Upper lobe of left lung (tissue), 6 donors: ENCODE results near the gene CDX1. TPM values are rescaled to one million over a fixed set of nuclear protein-coding genes. Genes with fewer than 3 reads are reported as not detected.

ENCODE experiments used
- ATAC-seq, 2 donors: fragments of 200-7000 bp; cut with Tn5 transposase; one replicate each; pipeline ENCODE4 v1.9.1; 2022; ENCODE audit warnings: mild to moderate bottlenecking in 2 of 2, moderate library complexity in 2 of 2; ENCODE audit not compliant: low FRiP score in 2 of 2
- DNase-seq, 2 donors: peaks; one replicate each; pipeline ENCODE4 v3.0.0-alpha.2; 2019 to 2020
- H3K27ac ChIP-seq, 4 donors: fragments of 200-600 bp; sonication (generic); one replicate each; pipeline ENCODE4 v1.5.1; 2016 to 2019
- H3K27me3 ChIP-seq, 4 donors: fragments of 200-600 bp; sonication (generic); one replicate each; pipeline ENCODE4 v1.5.1; 2017 to 2019
- H3K36me3 ChIP-seq, 4 donors: fragments of 200-600 bp; sonication (generic); one replicate each; pipeline ENCODE4 v1.5.1; 2016 to 2019
- H3K4me1 ChIP-seq, 4 donors: fragments of 200-600 bp; sonication (generic); one replicate each; pipeline ENCODE4 v1.5.1; 2018 to 2019
- H3K4me3 ChIP-seq, 4 donors: fragments of 200-600 bp; sonication (generic); one replicate each; pipeline ENCODE4 v1.5.1; 2017 to 2019; ENCODE audit warnings: mild to moderate bottlenecking in 2 of 4, moderate library complexity in 1 of 4
- H3K9me3 ChIP-seq, 4 donors: fragments of 200-600 bp; sonication (generic); one replicate each; pipeline ENCODE4 v1.5.1; 2018 to 2019
- CTCF ChIP-seq, 6 experiments: fragments of 450-650 bp in 4 of 6; fragments of 200-600 bp in 2 of 6; sonication (generic) in 2 of 6; IDR thresholded peaks; one replicate each; pipeline ENCODE4 v1.5.1; 2016 to 2019; ENCODE audit warnings: antibody characterized with exemption in 6 of 6
- EP300 ChIP-seq, 4 donors: sonication (generic); formaldehyde crosslinking; IDR thresholded peaks; one replicate each; pipeline ENCODE4 v1.5.1; 2017; ENCODE audit warnings: antibody characterized with exemption in 4 of 4, control low read depth in 2 of 4
- POLR2A ChIP-seq, 4 donors: fragments of 450-650 bp; IDR thresholded peaks; one replicate each; pipeline ENCODE4 v1.5.1; 2016 to 2017; ENCODE audit warnings: antibody characterized with exemption in 4 of 4, mild to moderate bottlenecking in 2 of 4
- POLR2AphosphoS5 ChIP-seq, 2 donors: sonication (generic); formaldehyde crosslinking; IDR thresholded peaks; one replicate each; pipeline ENCODE4 v1.5.1; 2017; ENCODE audit warnings: antibody characterized with exemption in 2 of 2
- WGBS, 2 donors: methylation state at CpG; one replicate each; pipeline ENCODE4 v1.1.5; 2017 to 2018; 5-methylcytosine and 5-hydroxymethylcytosine counted together
- total RNA-seq, 6 donors: library from RNA; depleted of rRNA in 4 of 6; stranded (reverse); fragments of >200 nt in 4 of 6; gene quantifications; one replicate each; pipeline versions ENCODE4 v1.1.0 to v1.2.1, GENCODE V29; 2016 to 2021
- donor health status: DM: no; HTN: no; CAD: no; lungs with moderate emphysema.
- donor health status: DM: no; HTN: yes; CAD: no; lungs with severe emphysema.

The CDX1 gene
- total RNA-seq, 6 donors from 2014 or later: 0.17 to 0.30 TPM; not detected in 4

- peaks cover 0 to 4% (median 2%) of the 10 kb centered on the region in 4 donors for H3K27me3 ChIP-seq
- H3K27ac ChIP-seq: peak overlapping the region in 3 of 4 donors; percentile 42 to 91 (median 71)
- 49% methylated on average over 14 of the region's 14 CpGs for WGBS, 2 donors
- TF ChIP-seq POLR2AphosphoS5 (IDR thresholded peaks at IDR 0.05) (no peak), CTCF (IDR thresholded peaks at IDR 0.05) (peak; percentile 82 to 92 (median 90))
- no peak overlapping the region for H3K4me3 ChIP-seq
- H3K9me3 ChIP-seq: no peaks in the 10 kb centered on the region
- no peaks in the 10 kb centered on the region for H3K36me3 ChIP-seq
- DNase-seq: peak; percentile 59 to 96
- H3K4me1 ChIP-seq: peaks cover 0 to 9% (median 2%) of the 10 kb centered on the region in 4 donors
- peak; percentile 70 to 84 for ATAC-seq
Observed at GRCh38 chr5:150161242-150162141, 5.1 kb upstream of the CDX1 start.

GRCh38 chr5:150162142-150162513, 4.5 kb upstream of the CDX1 start:
- 84 to 90% methylated on average over 2 of the region's 3 CpGs for WGBS, 2 donors
- no peaks in the 10 kb centered on the region for H3K9me3 ChIP-seq
- no peak overlapping the region for H3K4me3 ChIP-seq
- TF ChIP-seq CTCF (IDR thresholded peaks at IDR 0.05) (no peak), EP300 (IDR thresholded peaks at IDR 0.05) (no peak), POLR2AphosphoS5 (IDR thresholded peaks at IDR 0.05) (no peak), POLR2A (IDR thresholded peaks at IDR 0.05) (no peak)
- peaks cover 0 to 15% (median 2%) of the 10 kb centered on the region in 4 donors for H3K4me1 ChIP-seq
- ATAC-seq (no peak), DNase-seq (no peak)
- peak overlapping the region in 3 of 4 donors; percentile 30 to 71 (median 42) for H3K27ac ChIP-seq
- H3K36me3 ChIP-seq: no peaks in the 10 kb centered on the region
- H3K27me3 ChIP-seq: peaks cover 0 to 10% (median 5%) of the 10 kb centered on the region in 4 donors

- TF ChIP-seq POLR2A (IDR thresholded peaks at IDR 0.05): no peak
- TF ChIP-seq CTCF (IDR thresholded peaks at IDR 0.05): no peak
- TF ChIP-seq POLR2AphosphoS5 (IDR thresholded peaks at IDR 0.05): no peak
- no peak for TF ChIP-seq EP300 (IDR thresholded peaks at IDR 0.05)
- Histone ChIP-seq H3K36me3 (no peaks in the 10 kb centered on the region), H3K4me3 (no peak overlapping the region), H3K27me3 (peaks cover 0 to 17% (median 7%) of the 10 kb centered on the region in 4 donors), H3K4me1 (peaks cover 0 to 16% (median 2%) of the 10 kb centered on the region in 4 donors), H3K27ac (peak overlapping the region in 2 of 4 donors; percentile 10 to 56), H3K9me3 (no peaks in the 10 kb centered on the region)
- WGBS, 2 donors: 70 to 72% methylated on average over 3 of the region's 3 CpGs
- no peak for ATAC-seq
- DNase-seq: no peak
Observed at GRCh38 chr5:150163035-150163434, 3.5 kb upstream of the CDX1 start.

- TF ChIP-seq CTCF (IDR thresholded peaks at IDR 0.05): no peak
- TF ChIP-seq POLR2A (IDR thresholded peaks at IDR 0.05): no peak
- peak in 1 of 2 donors; percentile 6 for TF ChIP-seq POLR2AphosphoS5 (IDR thresholded peaks at IDR 0.05)
- peak in 1 of 4 donors; percentile 21 for TF ChIP-seq EP300 (IDR thresholded peaks at IDR 0.05)
- no peak overlapping the region for H3K4me3 ChIP-seq
- DNase-seq (peak; percentile 28 to 70), ATAC-seq (peak; percentile 4 to 54)
- peaks cover 0 to 16% (median 2%) of the 10 kb centered on the region in 4 donors for H3K4me1 ChIP-seq
- H3K36me3 ChIP-seq: no peaks in the 10 kb centered on the region
- 72 to 82% methylated on average over 12 of the region's 13 CpGs for WGBS, 2 donors
- no peaks in the 10 kb centered on the region for H3K9me3 ChIP-seq
- H3K27ac ChIP-seq: peak overlapping the region in 3 of 4 donors; percentile 10 to 58 (median 56)
- peaks cover 0 to 17% (median 7%) of the 10 kb centered on the region in 4 donors for H3K27me3 ChIP-seq
Observed at GRCh38 chr5:150163547-150164059, 3.0 kb upstream of the CDX1 start.
